GM06990 (cell line): ENCODE data around the gene CCL8.
A peak's percentile ranks its signal among the peaks of the same experiment; 100 is the strongest.

Experiments used
- DNase-seq: peaks from one replicate; pipeline ENCODE4 v3.0.0-alpha.2; 2011; ENCODE audit not compliant: insufficient read length; ENCODE audit errors: extremely low read depth
- H3K27me3 ChIP-seq: replicated peaks from 2 replicates; pipeline ENCODE4 v1.6.0; 2011; ENCODE audit warnings: low read length; ENCODE audit not compliant: control insufficient read depth, insufficient read depth
- H3K36me3 ChIP-seq: 2 replicates; pipeline ENCODE4 v1.5.1; 2011; ENCODE audit warnings: low read length; ENCODE audit not compliant: control insufficient read depth, insufficient read depth
- H3K4me3 ChIP-seq: replicated peaks from 2 replicates; pipeline ENCODE4 v1.5.1; 2011; ENCODE audit warnings: low read depth, mild to moderate bottlenecking, control low read depth, low read length
- TF ChIP-seq, protein P1 (sequence below): IDR thresholded peaks from 2 replicates; pipeline ENCODE4 v1.5.1; 2011; ENCODE audit warnings: low read length, control low read depth, mild to moderate bottlenecking, inconsistent platforms; ENCODE audit not compliant: insufficient read depth, poor library complexity, severe bottlenecking

CCL8 gene

GRCh38 chr17:34299956-34300577, 19.2 kb upstream of the CCL8 start:
- H3K4me3 ChIP-seq = no peak overlapping the region
- no peak for DNase-seq

DNA sequence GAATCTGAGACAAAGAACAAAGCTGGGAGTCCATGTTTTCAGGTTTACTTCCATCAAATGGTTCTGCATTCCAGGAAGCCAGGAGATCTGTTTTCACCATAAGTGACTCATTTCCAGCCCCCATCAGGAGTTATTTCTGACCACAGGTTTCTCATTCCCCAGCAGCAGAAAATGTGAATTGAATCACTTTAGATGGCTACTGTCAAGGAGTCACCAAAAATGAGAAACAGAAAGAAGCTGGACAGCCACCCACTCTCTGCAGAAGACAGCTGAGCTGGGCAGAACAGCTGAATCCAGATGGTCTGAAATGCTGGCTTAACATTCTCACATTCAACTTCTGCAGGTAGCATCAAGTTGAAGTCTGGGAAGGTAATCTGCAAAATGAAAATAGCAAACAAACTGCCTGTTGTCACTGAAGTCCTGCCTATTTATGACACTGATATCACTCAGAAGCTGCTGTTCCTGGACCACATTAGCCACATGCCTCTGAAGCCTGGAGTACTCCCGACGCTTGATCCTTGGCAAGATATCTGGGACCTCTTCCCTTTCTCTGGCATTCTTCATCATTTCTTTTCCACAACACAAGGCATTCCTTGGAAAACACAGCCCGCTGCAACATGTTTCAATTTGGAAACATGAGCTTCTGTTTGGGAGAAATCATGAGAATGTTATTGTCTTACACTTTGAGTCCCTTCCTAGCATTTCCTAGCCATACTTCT, 18.4 kb upstream of the CCL8 start:
- DNase-seq = peak; percentile 11

More at GRCh38 chr17:34299956-34300577, 19.2 kb upstream of the CCL8 start:
- H3K36me3 ChIP-seq = no peaks in the 10 kb centered on the region
- TF ChIP-seq, protein P1, sequence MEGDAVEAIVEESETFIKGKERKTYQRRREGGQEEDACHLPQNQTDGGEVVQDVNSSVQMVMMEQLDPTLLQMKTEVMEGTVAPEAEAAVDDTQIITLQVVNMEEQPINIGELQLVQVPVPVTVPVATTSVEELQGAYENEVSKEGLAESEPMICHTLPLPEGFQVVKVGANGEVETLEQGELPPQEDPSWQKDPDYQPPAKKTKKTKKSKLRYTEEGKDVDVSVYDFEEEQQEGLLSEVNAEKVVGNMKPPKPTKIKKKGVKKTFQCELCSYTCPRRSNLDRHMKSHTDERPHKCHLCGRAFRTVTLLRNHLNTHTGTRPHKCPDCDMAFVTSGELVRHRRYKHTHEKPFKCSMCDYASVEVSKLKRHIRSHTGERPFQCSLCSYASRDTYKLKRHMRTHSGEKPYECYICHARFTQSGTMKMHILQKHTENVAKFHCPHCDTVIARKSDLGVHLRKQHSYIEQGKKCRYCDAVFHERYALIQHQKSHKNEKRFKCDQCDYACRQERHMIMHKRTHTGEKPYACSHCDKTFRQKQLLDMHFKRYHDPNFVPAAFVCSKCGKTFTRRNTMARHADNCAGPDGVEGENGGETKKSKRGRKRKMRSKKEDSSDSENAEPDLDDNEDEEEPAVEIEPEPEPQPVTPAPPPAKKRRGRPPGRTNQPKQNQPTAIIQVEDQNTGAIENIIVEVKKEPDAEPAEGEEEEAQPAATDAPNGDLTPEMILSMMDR = no peak
- no peaks in the 10 kb centered on the region for H3K27me3 ChIP-seq

GRCh38 chr17:34301986-34302385, 17.2 kb upstream of the CCL8 start:
- TF ChIP-seq, protein P1 = no peak
- Histone ChIP-seq H3K27me3 (no peaks in the 10 kb centered on the region; the same call in 1 of the 2 replicates), H3K4me3 (no peak overlapping the region), H3K36me3 (no peaks in the 10 kb centered on the region)
- DNase-seq = no peak

More for the DNA sequence above, 18.4 kb upstream of the CCL8 start:
- no peaks in the 10 kb centered on the region for H3K36me3 ChIP-seq
- H3K4me3 ChIP-seq = no peak overlapping the region
- H3K27me3 ChIP-seq = no peaks in the 10 kb centered on the region
- TF ChIP-seq, protein P1 = no peak

DNA sequence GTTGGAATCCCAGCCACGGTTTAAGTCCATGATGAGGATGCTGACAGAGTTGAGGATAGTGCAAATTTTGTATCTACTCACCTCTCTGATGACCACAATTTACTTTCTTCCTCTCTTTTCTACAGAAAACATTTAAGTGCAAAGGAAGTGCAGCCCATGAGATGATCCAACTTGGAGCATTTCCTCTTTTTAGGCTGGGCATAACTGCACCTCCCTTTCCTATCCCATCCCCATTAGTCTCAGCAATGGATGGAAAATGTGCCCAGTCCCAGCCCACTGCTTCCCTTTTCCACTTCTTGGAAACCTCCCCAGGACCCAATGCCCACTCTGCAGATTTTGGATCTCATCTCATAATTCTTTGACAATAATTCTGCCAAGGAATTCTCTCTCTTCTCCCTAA, 16.6 kb upstream of the CCL8 start:
- no peaks in the 10 kb centered on the region for H3K36me3 ChIP-seq
- TF ChIP-seq, protein P1 = no peak
- no peaks in the 10 kb centered on the region; the same call in 1 of the 2 replicates for H3K27me3 ChIP-seq
- no peak for DNase-seq
- H3K4me3 ChIP-seq = no peak overlapping the region

GRCh38 chr17:34303606-34304005, 15.6 kb upstream of the CCL8 start:
- TF ChIP-seq, protein P1 = no peak
- Histone ChIP-seq H3K27me3 (no peaks in the 10 kb centered on the region; the same call in 1 of the 2 replicates), H3K4me3 (no peak overlapping the region), H3K36me3 (no peaks in the 10 kb centered on the region)
- DNase-seq = no peak
